Brain microvascular endothelial cell (primary cell): Measurements from ENCODE around the gene CLCNKA.

Experiments used
- DNase-seq: peaks from one replicate; pipeline ENCODE4 v3.0.0-alpha.2; 2020
- H3K27ac ChIP-seq: fragments of 250-450 bp; sonication (Bioruptor Pico); 2 replicates; pipeline ENCODE4 v1.5.1; 2020; ENCODE audit warnings: mild to moderate bottlenecking, moderate library complexity
- H3K27me3 ChIP-seq: fragments of 250-450 bp; sonication (Bioruptor Pico); replicated peaks from 2 replicates; pipeline ENCODE4 v1.5.1; 2020; ENCODE audit warnings: mild to moderate bottlenecking
- H3K36me3 ChIP-seq: fragments of 250-450 bp; sonication (Bioruptor Pico); replicated peaks from 2 replicates; pipeline ENCODE4 v1.5.1; 2020; ENCODE audit warnings: mild to moderate bottlenecking
- H3K4me3 ChIP-seq: 2 replicates; pipeline ENCODE4 v1.5.1; 2011; ENCODE audit warnings: low read depth, mild to moderate bottlenecking, control low read depth, low read length, moderate library complexity
- CTCF ChIP-seq: IDR thresholded peaks from 2 replicates; pipeline ENCODE4 v1.5.1; 2011; ENCODE audit warnings: low read depth, mild to moderate bottlenecking, moderate library complexity, low read length, control low read depth, inconsistent platforms; ENCODE audit errors: missing control alignments
- in situ Hi-C: cut with HindIII; loops from 2 replicates; pipeline ENCODE4 v1.10.0; 2017; ENCODE audit warnings: low sequenced_read_pairs, low pct_ligation_motif_present

Gene CLCNKA

DNA sequence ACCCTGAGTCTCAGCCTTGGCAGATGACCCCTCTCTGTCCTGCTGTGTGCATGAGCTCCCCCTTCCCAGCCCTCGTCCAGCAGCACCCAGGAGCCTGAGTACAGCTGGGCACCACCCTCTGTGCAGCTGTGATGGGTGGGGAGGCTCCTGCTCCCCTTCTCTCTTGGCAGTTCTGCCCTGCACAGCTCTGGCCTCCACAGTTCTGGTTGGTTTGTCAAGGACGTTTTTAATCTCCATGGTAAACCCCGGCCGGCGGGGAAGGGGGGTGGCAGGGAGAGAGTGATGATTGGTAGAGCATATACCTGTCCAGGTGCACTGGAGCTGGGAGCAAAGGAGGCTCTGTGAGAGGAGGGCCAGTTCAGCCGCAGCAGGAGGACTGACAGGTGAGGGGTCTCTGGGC is at the start of gene CLCNKA:
CLCNKA (plus strand) TSS at position 356 of the 400 bp plus-strand sequence. CDS start 584 bp downstream, outside the sequence.
- Histone ChIP-seq H3K27me3 (no peaks in the 10 kb centered on the region), H3K4me3 (no peak within 1 kb of the TSS), H3K36me3 (no peaks in the 10 kb centered on the region), H3K27ac (no peak within 1 kb of the TSS)
- no peak for DNase-seq
- in situ Hi-C loops: no loop called here
- TF ChIP-seq CTCF: no peak

- no peak overlapping the region for H3K27ac ChIP-seq
- peaks cover 20% of the 10 kb centered on the region for H3K36me3 ChIP-seq
- TF ChIP-seq CTCF: no peak
- H3K4me3 ChIP-seq: no peak overlapping the region
- no peak for DNase-seq
- in situ Hi-C loops: no loop called here
- H3K27me3 ChIP-seq: no peaks in the 10 kb centered on the region
Measured at GRCh38 chr1:15972409-15972808, 49.4 kb upstream of the CLCNKA start.

GRCh38 chr1:15973772-15974171 is 48.1 kb upstream of the CLCNKA start:
- no peak for DNase-seq
- Histone ChIP-seq H3K4me3 (no peak overlapping the region), H3K36me3 (peaks cover 13% of the 10 kb centered on the region), H3K27ac (no peak overlapping the region), H3K27me3 (no peaks in the 10 kb centered on the region)
- no peak for TF ChIP-seq CTCF
- in situ Hi-C loops: no loop called here

DNA sequence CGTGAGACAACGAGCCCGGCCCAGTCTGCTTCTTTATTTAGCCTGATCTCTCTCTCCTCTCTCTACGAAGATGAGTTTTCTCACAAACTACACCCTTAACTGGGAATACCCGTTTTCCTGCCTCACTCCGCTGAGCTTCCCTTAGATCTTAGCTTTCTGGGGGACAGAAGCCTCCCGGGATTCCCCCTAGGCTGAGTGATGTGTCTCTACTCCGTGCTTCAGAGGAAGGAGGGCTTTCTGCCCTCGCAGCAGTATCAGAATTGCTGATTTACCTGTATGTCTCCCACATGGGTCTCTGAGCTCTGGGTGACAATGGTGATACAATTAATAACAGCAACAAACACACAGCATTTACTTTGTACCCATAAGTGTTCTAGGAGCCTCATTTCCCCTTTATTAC is 47.0 kb upstream of the CLCNKA start:
- Histone ChIP-seq H3K27me3 (no peaks in the 10 kb centered on the region), H3K27ac (peak overlapping the region; percentile 74), H3K36me3 (peaks cover 6% of the 10 kb centered on the region), H3K4me3 (peak overlapping the region; percentile 85)
- in situ Hi-C loops: no loop called here
- TF ChIP-seq CTCF: no peak
- no peak for DNase-seq

- in situ Hi-C loops: no loop called here
- no peaks in the 10 kb centered on the region for H3K27me3 ChIP-seq
- no peak for TF ChIP-seq CTCF
- peak; percentile 43 for DNase-seq
- H3K36me3 ChIP-seq: peaks cover 5% of the 10 kb centered on the region
- peak overlapping the region; percentile 74 for H3K27ac ChIP-seq
- peak overlapping the region; percentile 85 for H3K4me3 ChIP-seq
Measured at GRCh38 chr1:15975358-15975804, 46.5 kb upstream of the CLCNKA start.
